NCI-H226 (cell line): ENCODE measurements around the gene MCC.

ENCODE experiments used
- DNase-seq: peaks from one replicate; pipeline ENCODE4 v3.0.0-alpha.2; 2015

Gene MCC

DNA sequence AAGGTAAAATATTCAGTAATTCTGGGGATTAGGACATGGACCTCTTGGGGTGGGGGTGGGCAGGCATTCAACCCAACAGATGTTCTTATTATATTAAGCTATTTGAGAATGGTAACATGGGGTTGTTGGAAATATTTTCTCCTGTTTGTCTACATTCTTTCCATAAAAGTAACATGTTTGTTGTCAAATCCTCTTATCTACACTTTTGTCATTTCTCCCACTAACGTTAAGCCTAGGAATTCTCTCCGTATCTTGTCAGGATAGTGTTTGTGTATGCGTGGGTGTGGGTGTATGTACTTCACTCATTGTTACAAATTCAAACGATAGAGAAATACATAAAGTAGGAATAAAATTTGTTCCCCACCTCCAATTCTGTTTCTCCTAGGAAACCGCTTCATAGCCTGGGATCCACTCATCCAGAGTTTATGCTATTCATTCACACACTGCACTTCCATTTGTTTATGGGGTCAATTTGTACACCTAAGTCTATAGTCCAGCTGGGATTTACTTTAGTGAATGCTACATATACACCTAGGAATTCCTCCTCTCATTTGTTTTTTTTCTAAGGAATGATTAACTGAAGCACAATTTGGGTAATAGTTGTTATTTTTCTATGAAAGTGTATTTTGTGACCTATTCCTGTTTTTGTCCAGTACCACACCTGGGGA lies 294.8 kb downstream of the MCC start:
- no peak for DNase-seq

DNA sequence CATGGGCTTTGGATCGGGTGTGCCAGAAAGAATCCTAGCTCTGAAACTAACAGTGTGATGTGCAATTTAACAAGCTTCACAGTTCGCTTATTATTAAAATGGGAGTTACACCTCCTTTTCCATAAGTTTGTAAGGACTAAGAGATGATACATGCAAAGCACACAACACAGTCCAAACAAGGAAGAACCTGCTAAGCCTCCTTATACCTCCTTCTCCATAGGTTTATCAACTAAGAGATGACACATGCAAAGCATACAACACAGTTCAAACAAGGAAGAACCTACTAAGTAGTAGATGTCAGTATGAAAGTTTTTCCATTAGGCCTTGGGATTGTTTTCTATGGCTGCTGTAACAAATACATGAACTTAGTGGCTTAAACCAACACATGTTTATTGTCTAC lies 295.7 kb downstream of the MCC start:
- DNase-seq = no peak

DNA sequence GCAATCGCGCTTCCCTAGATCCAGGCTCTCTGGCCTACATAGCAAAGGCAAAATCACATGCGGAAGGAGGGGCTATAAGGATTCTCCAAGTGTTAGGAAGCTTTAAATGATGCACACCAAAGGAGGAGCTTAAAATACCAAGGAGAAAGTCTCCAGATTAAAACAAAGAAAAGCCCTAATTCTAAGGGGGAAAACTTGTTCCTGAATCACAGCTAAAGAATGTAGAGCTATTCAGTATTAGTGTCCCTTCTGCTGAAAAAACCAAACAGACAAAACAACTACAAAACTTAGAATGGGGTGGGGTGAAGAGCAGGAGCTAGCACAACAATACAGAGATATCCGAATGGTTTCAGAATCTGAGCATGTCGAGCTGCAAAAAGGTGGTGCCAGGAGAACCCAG lies 297.9 kb downstream of the MCC start:
- DNase-seq = no peak

DNA sequence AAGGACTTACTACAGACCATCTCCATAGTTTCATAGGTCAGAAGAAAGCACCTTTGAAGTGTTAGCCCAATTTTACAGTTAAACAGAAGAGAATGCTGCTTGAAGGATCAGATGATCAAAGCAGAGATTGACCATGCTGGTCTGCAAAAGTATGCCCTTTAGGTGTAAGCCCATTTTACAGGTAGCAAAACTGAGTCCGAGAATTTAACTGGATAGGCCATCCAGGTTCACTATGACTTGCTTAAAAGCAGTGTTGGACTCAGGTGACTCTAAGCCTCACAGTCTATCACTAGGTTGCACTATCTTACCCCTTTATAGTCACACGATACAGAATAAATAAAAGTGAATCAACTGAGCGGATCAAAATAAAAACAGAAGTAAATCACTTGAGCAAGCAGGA lies 299.0 kb downstream of the MCC start:
- no peak for DNase-seq

DNA sequence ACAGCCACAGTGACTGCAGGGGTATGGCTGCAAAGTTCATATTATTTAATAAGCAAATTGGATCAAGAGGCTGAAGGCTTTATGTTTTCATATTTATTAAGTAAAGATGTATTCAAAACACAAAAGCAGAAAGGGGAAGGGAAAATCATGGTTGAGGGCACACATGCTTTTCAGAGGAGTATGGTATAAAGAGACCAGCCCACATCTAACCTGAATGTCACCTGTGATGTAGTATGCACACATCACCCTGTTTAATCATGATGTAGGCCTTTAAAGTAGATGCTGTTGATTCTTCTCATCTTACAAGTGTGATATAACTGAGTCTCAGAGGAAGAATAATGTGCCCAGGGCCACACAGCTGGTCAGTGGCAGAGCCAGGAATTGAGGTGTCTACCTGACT lies 299.8 kb downstream of the MCC start:
- DNase-seq = no peak

DNA sequence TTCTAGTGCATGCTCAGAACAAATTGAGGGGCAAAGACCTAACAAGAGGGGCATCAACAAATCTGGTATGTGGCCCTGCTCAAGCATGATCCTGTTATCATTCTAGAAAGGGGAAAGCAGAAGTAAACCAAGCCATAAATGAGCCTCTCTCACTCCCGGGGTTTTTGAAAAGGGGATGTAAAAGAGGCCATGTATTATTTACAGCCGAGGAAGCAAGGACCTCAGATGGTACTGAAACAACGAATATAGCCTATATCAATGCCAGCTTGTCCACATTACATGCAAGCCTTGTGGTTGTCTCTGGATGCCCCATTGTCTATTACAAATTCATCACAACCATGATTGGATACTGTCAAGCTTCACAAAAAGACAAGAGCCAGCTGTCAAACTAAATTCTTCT lies 300.3 kb downstream of the MCC start:
- DNase-seq = no peak

DNA sequence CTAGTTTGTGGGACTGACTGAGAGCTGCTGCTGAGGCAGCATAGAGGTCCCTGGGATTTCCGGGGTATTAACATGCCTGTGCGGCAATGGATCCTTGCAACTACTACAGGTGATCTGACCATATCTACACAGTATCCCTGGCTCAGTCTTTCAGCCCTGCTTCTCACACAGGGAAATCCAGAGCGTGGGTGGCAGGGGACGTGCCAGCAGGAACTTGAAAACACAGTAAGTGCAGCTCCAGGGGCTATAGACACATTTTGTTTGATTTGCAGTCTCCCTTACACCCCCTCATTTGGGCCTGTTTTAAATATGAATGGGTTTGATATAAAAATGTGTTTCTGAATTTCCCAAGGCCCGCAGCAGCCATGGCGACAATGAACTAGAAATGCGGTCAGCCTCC lies 302.2 kb downstream of the MCC start:
- no peak for DNase-seq

DNA sequence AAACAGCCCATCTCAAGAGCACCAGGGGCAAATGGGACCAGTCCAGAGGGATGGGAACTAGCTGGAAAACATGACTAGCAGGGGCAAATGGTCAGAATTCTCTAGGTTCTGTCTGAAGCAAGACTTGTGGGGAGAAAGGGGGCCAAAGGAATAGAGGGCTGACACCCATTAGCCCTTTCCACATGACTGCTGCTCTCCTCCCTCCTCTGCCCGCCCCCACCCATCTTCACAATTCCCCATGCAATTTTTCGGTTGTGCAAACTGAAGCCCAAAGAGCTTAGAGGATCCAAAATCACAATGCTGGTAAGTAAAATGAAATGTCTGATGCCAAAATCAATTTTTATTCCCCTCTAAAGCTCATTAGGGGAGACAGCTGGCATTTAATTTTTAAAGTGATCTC lies 304.6 kb downstream of the MCC start:
- DNase-seq = no peak

DNA sequence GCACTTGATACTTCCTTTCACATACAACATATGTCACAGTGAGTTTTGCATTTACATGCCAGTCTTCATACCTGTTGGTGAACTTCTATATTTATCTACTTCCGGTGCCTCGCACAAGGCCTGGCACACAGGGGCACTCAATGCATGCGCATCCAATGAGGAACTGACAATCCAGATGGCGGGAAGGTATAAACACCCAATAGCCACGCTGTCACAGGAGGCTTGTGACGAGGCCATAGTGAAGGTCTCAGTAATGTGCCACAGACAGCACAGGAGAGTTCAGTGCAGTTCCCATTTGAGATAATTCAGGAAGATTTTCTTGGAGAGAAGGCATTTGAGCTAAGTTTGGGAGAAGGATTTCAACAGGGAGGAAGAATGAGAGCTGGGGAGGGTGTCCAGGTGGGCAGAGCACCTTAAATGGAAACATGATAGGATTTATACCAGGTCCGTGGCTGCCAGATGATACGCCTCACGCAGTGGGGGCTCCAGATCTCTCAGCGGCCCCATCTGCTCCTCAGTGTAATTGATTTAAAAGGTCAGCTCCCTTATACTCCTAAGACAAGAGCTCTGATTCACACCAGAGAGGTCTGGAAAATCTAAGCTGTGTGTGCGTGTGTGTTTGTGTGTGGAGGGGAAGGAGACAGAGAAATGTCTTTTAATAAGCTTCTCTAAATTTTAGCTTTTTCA lies 305.5 kb downstream of the MCC start:
- DNase-seq = no peak

DNA sequence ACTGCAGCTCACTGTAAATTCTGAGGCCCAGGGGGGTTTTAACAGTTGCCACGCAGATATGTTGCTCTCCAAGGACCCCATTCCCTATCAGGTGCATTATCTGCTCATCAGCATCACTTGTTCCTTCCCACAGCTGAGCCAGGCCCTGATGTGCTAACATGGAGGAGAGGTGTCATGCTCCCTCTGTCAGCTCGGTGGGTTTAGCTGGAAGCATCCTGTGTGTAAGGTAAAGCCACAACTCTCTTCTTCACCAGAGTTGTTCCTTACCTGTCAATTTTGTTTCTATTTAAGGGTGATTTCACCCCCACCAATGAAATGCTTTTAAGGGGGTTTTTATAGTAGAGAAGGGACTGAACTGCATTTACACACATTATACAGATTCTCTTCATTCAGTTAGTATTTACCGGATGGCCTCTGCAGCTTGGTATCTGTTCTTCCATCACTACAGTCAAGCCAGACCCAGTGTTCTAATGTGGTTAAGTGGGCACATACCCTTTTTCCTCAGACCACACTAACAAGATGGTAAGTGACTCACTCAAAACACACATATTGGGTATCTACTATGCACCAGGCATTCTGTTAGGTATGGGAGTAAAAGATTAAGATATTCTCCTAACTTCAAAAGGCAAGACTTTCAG lies 306.3 kb downstream of the MCC start:
- DNase-seq = no peak

DNA sequence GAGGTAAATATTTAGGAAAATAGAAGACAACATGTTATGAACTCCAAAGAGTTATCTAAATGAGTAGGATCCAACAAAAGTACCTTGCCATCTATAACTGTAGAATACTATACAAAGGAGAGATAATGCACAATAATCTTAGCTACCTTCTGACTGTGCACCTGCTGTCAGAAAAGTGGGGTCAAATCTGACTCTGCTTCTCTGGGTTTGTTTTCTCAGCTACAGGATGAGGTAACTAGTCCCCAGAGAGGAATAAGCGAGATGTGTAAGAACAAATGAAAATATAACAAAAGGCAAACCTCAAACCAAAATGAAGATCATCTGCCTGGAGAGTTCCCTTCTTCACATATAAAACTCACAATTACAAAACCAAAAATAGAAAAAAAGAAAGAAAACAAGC lies 306.8 kb downstream of the MCC start:
- DNase-seq = no peak

DNA sequence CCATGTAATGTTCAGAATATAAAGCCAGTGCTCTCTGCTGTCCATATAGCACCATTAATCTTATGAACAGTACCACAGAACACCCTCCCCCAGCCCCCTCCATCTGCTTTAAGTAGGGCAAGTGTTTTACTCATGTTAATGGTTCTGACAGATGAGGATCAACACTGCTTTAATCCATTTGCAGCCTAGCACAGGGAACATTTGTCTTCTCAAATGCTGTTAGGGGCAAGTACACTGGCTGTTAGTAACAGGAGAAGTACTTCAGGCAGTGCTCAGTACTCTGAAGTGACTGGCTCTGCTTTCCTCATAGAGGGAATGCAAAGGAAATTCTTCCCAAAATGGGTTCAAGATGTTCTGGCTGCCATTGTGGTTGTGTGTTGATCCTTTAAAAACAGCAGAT lies 309.1 kb downstream of the MCC start:
- no peak for DNase-seq

DNA sequence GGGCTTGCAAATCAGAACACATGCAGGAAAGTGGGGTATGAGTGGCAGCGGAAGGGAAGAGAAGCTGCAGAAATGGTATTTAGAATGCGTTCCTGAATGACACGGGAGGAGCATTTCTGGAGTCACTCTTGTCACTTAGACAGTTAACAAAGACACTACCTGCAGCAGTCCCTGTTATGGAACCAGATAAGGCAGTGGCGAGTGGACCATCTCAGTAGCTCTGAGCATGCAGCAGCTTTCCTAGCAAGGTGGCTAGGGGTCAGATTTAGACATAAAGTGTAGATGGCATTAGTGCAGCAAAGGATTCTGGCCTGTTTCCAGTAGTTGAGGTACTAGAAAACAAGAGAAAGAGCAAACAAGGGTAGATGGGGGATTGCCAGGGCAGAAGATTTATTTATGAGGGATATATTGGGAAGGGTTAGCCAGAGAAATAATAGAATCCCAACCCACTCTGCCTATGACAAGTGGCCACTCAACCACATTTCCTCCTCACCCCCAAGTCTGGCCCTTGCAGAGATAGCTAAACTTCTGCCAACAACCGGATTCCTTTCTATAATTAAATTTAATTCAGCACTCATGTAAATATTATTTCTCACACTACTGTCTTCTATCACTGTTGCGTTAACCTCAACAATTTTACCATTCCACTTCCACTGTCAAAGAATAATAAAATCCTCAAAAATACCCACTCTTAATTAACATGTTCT lies 310.0 kb downstream of the MCC start:
- no peak for DNase-seq

DNA sequence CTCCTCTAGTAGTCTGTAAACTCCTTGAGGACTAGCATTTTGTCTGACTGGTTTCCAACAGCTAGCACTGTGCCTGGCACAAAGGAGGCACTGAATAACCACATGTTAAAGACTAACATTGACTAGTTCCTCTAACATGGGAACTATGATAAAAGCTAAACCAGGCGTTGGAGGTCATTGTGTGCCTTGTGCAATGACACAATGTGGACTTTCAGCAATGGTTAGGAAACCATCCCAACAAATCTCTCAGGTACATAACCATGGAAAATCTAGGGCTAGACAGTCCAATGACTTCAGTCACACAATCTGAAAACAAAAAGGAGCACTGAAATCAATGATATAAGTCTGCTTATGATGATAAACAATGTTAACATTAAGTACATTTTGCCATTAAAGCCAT lies 311.0 kb downstream of the MCC start:
- DNase-seq = no peak

DNA sequence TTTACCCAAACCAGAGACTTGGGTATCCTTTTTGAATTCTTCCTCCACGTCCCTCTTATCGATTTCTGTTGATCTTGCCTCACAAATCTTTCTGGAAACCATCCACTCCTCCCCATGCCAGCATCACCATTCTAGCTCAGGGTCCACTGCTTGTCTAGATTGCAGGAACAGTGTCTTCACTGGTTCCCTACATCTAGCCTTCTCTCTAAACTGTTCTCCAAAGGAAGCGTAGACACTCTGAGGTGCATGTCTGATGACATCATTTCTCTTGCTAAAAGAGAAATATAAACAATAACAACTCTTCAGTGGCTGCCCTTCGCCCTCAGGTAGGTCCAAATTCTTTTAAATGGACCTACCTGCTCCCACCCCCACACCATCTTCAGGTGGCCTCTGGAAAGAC lies 311.5 kb downstream of the MCC start:
- DNase-seq = no peak

DNA sequence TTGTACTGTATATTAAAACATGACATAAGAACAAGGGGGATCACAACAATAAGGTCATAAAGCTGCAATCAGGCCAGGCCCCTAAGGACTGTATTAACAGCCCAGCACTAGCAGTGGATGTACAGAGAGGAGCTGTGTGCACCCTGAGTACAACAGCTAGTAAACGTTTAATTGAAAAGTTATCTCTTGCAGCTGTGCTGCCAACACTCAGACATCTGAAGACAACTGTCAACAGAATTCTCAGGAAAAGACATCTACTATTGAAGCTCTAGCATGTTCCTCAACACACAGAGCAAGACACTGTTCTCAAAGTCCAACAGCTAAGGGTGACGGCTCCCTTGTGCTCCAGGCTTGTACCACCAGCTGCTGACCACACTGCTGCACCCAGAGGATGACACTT lies 312.1 kb downstream of the MCC start:
- DNase-seq = no peak

DNA sequence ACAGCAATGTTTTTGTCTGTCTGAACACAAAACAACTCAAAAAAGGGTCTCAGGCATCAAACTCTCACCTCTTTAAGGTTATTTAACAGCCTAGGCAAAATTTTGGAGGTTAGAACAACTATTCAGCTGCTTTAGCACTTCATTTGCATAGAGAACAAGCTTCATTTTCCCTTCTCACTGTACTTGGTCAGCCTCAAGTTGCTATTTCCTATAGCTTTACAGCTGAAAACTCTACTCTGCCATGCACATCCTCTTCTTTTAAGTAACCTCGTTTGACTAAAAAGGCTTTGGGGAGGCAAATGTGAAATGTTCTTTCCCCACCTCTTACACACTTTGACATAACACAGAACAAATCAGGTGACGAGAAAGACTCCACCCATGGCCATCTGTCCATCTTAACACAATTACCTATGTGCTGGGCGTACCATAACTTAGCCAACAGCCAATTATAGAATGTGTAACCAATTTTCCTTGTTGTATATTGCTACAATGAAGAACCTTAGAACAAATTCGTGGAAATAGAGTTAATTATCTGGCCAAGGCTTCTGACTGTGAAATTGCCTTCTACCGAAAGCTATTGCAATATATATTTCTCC lies 315.9 kb downstream of the MCC start:
- DNase-seq = no peak

DNA sequence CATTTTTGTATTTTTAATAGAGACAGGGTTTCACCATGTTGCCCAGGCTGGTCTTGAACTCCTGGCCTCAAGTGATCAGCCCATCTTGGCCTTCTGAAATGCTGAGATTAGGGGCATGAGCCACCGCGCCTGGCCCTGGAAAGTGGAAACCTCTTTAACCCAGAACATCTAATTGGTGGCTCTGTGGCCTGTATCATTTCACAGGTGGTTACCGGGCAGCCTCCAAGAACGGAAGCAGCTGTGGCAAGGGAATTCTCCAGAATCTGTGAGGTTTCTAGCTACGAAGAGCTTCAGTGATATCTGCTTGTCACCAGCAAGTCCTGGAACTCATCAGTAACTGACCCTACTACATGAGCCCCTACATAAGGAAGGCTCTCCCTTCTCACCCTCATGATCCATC lies 316.7 kb downstream of the MCC start:
- DNase-seq = no peak

DNA sequence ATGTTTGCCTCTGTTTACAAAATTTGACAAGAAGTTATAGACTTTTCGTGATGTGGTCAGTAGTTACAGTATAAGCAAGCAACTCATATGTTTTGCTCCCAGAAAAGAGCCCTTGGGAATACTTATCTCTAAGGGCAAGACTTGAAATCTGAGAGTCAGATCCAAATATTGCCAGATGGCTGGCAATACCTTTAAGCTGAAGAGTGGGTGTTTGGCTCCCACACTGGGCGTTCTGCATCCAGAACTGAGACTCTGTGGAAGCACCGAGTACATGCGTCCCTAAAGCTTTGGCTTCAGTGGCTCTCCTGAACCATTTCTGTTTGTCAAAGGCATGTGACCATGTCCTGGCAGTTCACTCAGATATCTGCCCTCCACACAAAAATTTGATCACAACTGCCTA lies 317.5 kb downstream of the MCC start:
- no peak for DNase-seq

DNA sequence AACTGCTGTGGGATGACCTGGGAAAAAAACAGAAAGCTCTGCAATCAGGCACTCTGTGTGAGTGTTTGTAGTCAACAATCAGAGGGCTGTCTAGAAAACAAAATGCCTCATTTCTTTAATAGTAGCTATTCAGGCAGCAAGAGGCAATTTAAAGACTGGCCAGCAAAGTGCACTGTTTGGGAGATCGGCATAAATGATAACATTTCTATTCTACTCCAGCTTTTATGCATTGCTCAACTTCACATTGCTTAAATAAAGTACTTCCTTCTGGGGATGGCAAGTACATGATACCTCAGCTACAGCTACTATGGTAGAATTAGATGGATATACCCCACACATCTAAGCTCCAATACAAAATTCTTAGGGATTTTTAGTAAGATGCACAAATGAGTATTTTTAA lies 318.5 kb downstream of the MCC start:
- no peak for DNase-seq

DNA sequence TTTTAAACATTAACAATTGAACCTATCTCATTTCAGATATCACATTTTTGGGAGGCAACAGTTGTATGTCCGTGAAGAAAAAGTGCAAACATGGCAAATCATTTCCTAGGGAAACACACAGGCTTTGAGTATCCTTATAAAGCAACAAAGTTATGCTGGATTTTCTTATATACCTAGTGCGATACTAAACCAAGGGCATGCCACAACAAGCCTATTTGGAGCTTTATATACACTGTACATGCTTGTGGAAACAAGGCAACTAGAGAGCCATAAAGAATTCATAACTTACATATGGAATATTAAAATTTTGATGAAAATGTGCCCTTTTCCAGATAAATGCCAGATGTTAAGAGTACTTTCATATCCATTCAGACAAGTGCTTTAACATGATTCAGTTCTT lies 320.3 kb downstream of the MCC start:
- DNase-seq = no peak

DNA sequence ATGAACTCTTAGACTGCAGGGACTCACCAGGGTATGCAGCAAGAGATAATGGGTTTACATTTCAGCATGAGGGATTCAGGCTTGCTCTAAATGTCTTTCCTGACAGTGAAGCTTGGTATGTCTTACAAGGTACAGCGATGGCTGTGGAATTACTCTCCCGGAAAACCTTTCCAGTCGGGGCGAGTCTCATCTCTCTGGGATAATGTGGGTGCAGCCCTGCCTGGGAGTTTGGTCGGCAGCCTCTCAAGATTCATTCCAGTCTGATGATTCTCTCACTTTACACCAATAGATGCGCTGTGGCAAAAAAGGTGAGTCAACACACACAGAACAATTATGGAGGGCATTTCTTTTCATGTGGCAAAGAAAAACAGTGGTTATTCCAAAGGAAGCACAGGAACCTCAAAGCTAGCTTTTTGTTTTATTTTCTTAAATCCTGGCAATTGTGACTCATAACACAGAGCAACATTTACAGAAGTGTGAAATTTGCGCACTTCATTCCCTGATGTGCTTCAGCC lies 321.3 kb downstream of the MCC start:
- peak; percentile 97 for DNase-seq

DNA sequence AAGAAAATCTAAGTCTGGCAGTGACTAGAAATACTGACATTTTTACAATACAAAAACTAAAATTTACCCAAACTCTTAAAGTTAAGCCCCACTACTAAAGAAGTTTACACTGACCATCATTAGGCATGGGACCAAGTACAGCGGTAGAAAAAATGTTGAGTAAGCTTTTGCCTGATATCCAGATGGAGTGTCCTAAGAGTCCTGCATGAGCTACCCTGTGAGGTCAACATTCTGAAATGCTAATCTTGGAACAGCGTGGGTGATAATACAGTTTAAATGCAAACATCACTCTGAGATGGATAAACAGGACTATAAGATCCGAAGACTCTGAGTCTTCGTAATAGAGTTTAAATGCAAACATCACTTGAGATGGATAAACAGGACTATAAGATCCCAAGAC lies 322.0 kb downstream of the MCC start:
- peak; percentile 56 for DNase-seq
